NCI-H446 (cell line): Measurements from ENCODE around the gene TTC23.
"Not testable (repeated sequence)": the region's sequence is repeated elsewhere in the genome, so short reads cannot be mapped to it uniquely, and the experiment has no call there.

Experiments used
- DNase-seq, 2 experiments: peaks; one replicate each; lab custom pipeline; 2025; lab: John Stamatoyannopoulos, UW

The TTC23 gene

DNA sequence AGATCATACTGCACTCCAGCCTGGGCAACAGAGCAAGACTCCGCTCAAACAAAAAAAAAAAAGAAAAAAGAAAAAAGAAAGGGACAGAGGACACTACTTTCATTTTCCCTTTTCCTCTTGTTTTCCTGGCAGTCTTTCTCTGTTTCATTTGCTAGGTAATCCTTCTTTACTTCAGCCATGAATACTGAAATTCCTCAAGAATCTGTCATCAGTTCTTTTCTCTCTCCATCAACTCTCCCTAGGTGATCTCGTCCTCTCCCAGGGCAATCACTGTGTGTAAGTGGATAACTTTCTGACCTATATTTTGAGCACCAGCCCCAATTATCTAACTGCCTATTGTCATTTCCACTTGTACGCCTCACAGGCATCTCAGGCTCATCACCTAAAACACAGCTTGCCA lies 51.5 kb downstream of the TTC23 start:
- DNase-seq, result no peak

DNA sequence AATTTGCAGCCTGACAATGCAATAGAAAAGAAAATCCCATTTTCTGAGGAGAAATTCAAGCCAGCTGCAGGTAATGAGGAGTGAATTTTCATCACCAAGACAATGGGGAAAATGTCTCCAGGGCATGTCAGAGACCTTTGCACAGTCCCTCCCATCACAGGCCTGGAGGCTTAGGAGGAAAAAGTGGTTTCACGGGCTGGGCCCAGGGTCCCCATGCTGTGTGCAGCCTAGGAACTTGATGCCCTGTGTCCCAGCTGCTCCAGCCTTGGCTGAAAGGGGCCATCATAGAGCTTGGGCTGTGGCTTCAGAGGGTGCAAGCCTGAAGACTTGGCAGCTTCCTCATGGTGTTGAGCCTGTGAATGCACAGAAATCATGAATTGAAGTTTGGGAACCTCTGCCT lies 57.2 kb downstream of the TTC23 start:
- DNase-seq, result not testable (repeated sequence)

DNA sequence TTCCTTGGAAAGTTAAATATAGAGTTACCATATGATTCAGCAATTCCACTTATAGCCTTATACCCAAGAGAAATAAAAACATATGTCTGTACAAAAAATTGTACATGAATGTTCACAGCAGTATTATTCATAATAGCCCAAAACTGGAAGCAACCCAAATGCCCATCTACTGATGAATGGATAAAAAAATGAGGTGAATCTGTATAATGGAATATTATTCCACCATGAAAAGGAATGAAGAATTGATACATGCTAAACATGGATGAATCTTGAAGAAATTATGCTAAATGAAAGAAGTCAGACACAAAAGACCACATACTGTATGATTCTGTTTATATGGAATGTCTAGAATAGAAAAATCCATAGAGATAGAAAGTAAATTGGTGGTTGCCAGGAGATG lies 61.4 kb downstream of the TTC23 start:
- DNase-seq, result no peak

DNA sequence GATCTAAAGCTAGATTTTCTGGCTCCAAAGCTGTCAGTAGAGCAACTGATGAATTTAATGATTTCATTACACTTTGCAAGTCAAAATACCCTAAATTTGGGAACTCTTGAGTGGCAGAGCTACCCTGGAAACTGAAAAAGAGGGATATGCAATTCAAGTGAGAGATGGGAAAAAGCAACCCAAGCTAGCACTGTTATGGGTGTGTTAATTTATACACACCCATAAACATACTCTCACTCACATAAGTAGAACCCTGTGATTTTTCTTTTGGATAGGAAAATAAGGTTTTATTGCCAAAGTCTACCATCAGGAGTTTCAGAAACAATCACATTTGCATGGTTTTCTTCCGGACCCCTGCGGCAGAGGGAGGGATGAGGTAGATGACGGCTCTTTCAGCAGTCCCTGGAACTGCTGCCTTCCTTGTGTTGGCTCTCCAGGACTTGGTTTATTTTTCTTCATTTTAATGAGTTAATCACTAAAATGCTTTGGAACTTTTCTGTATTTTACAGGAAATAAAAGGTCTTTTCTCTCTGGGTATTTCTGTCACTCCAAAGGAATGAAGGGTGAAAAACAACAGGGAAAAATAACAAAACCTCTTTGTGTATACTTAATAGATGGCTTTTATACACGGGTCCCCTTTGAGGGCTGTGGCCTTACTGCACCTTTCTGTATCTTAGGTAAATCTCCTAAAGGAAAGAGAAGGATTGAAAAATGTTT lies 63.8 kb downstream of the TTC23 start:
- DNase-seq, result no peak

DNA sequence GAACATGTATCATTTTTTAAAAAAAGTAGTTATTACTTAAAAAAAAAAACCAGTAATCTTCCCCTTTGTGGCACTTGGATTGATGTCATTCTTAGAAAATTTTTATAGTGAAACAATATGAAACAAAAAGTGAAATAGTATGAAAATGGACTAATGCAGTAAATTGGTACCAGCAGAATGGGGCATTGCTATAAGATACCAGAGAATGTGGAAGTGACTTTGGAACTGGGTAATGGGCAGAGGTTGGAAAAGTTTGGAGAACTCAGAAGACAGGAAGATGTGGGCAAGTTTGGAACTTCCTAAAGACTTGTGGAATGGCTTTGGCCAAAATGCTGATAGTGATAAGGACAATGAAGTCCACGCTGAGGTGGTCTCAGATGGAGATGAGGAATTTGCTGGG lies 66.6 kb downstream of the TTC23 start:
- DNase-seq, result no peak

DNA sequence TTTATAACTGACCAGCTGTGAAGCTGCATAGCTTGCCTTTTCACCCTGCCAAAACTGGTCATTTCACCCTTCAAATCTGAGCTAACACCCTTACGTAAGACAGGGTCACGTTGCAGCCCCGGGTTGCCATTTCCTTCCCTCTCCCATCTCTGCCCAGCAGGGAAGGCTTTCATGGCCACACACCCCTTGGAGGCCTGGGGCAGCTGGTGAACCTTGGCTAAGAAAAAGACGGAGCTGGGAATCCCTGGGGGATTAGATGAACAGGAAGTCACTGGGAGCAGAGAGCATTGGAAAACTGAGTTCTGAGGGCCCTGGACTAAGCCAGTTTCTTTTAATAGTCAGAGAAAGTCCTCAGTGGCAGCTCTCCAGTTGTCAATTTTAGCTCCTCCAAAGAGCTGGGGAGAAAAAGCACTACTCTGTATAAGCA lies 67.8 kb downstream of the TTC23 start:
- no peak for DNase-seq

DNA sequence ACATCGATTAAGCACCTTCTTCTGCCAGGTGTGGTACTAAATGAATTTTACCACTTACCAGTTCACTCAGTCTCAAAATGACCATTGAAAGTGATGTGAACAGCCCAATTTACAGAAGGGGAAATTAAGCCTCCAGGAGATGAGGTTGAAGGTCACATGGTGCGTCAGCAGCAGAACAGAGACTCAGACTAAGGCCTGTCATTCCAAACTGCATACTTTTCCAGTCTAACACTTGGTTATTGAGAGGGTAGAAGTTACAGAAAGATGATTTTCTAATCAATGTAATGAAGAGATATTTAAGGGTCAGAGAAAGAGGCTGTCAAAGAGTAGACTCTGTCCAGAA lies 68.4 kb downstream of the TTC23 start:
- DNase-seq, result no peak

DNA sequence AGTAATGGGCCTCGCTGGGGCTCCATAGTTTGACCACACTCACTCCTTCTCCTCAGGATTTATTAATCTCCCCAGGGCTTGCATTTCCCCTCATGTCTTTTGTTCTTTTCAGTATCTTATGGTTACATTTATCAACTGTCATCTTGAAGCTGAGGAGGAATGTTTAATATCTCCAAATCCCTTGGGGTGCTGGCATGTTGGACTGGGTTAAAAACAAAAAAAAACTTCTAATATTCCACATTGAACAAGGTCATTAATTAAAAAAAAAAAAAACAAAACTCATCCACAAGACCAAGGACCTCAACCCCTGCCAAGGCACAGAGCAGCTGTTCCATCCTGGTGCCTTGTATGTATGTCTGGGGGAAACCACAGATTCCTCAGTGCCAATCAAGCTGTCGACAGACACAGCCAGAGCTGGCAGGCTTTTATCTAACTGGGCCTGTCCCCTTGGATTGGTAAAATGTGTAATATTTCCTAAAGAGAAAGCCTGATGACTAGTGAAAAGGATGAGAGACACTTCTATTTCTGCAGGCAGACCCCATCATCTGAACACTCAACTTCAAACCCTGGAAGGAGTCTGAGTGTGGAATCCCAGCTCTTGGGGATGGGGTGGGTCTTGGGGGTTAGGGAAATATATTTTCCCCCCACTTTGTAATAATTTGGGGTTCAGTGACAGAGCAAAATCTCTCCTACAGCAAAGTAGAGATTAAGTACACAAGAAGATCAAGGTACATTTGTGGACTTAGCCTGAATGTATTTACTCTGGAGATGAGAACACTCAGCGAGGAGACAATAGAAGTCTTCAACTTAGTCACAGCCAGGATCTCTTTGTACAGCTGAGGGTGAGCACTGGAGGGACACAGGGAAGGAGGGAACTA lies 69.1 kb downstream of the TTC23 start:
- DNase-seq, result peak in 1 of 2 experiments; percentile 25

DNA sequence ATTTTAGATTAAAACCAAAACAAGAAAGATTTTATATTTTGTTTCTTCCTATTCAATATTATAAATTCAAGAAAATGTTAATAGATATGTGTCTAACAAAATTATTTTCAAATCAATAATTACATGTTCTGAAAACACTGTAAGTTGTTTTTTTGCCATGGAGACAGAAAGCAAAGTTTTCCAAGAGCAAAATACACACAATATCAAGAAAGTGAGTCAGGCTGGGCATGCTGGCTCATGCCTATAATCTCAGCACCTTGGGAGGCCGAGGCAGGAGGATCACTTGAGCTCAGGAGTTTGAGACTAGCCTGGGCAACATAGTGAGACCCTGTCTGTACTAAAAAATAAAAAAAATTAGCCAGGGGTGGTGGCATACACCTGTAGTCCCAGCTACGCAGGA lies 71.7 kb downstream of the TTC23 start:
- no peak for DNase-seq

DNA sequence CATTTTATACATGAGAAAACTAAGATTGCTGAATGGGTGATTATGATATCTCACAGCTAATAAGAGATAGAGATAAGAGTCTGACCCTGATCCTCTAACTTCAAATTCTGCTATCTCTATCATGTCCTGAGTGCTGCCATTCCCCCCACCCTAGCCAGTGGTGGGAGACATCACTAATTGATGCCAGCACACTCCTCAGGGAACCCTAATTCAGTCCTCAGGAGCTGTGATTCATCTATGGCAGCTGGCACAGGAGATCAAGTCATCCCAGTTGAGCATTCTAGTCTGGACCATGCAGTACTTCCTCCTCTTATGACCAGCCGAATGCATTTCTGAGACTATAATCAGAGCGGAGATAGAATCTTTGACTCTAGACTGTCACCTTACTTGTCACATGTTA lies 72.6 kb downstream of the TTC23 start:
- no peak for DNase-seq

DNA sequence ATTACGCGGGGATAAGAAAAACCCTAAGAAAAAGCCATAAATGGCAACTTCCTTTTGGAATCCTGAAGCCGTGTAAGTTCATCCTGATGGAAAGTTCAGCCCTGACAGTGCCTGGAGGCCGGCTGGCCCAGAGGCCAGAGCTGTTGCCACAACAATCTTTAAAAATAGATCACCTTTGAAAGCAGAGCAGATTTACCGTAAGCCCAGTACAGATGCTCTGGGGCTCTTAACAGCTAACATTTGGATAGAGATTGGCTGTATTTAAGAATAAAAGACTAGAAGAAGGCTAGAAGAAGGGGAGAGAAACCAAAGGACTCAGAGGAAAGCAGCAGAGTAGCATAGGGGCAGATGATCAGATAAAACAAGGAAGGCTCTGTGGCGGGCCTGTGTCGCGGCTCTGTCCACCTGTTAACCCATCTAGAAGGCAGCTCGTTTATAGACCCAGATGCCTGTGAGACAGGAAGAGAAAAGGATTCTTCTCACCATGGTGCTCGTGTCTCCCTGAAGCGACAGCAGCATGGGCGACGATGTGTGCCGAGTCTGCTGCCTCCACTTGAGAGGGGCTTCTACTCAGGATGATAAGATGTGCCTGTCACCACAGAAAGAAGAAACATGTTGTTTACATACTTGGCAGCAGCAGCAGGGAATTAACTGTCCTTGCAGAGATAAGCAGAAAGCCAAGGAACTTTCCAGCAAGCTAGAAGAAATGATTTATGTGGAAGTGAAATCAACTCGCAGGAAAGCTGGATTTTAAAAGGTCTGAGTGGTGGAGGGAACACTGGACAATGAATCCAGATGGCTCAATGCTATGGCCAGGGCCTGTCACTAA lies 74.6 kb downstream of the TTC23 start:
- no peak for DNase-seq

DNA sequence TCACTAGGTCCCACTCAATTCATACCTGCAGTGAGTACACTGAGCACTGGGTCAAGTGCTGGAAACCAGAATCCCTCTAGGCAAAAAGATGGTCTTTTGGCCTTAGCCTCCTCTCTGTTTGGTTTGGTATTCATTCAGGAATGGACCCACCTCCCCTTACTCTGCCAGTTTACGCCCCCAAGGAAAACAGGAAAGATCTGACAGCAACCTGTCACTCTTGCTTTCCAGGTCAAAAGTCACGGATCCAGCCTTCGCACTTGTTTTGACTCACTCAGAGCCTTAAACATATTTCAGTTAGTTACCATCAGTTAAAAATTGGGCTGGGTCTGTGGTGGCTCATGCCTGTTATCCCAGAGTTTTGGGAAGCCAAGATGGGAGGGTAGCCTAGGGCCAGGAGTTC lies 76.4 kb downstream of the TTC23 start:
- DNase-seq, result no peak

DNA sequence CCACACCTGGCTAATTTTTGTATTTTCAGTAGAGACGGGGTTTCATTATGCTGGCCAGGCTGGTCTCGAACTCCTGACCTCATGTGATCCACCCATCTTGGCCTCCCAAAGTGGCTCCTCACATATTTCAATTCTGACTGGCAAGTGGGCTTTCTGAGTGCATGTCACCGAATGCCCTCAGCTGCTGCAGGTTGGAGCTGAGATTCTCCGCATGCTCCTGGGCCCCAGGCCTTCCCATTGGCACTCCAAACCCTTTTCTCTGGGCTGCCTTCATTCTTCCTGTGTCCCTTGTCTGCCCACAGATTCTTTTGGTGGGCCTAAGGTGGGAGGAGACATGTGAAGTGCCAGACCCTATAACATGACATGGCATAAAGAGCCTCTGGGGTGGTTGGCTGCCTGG lies 77.2 kb downstream of the TTC23 start:
- no peak for DNase-seq

DNA sequence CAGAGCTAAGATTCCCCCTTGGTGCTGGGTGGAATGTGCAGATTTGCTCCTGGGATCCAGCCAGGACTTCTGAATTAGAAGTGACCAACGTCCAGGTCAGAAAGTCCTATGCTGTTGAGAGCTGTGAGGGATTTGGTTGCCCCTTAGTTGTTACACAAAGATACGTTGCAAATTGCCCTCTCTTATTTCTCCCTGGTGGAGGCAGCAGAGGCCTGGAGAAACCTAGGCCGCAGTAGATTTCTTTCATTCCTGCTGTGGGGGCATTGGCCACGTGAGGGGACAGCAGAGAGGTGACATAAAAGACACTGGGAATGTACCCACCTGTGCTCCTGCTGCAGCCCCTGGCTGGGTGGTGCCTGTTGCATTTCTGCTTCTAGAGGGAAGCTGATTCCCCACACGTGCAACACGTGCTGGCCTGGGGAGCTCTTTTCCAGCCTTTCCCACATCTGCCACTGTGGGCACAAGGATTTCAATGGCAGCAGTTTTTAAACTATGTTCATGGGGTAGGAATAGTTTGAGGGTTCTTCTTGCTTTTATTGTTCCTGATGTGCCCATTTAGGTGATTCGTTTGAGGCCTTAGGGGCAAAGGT lies 78.8 kb downstream of the TTC23 start:
- DNase-seq, result no peak

DNA sequence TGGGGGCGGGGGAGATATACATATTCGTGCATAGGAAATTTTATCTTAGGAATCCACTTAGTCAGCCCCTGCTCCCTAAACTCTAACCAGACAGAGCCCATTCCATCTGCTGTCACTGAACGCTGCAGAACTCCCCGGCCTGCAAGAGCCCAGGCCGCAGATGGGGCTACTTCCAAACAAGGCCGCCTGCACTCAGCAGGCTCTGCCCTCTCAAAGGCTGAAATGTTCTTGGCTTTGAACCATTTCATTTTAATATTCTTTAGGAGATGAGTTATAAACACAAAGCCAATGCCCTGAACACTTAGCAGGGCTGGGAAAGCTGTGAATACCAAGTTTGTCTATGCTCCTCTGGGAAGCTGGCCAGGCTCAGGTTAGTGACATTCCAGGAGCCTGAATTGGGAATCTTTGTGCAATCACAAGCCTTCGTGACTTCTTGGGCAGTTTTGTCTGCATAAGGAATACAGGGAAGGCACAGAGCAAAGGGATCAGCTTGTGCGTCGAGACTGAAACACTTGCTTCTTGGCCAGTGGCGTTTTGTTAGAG lies 79.5 kb downstream of the TTC23 start:
- peak in 1 of 2 experiments; percentile 1 for DNase-seq

DNA sequence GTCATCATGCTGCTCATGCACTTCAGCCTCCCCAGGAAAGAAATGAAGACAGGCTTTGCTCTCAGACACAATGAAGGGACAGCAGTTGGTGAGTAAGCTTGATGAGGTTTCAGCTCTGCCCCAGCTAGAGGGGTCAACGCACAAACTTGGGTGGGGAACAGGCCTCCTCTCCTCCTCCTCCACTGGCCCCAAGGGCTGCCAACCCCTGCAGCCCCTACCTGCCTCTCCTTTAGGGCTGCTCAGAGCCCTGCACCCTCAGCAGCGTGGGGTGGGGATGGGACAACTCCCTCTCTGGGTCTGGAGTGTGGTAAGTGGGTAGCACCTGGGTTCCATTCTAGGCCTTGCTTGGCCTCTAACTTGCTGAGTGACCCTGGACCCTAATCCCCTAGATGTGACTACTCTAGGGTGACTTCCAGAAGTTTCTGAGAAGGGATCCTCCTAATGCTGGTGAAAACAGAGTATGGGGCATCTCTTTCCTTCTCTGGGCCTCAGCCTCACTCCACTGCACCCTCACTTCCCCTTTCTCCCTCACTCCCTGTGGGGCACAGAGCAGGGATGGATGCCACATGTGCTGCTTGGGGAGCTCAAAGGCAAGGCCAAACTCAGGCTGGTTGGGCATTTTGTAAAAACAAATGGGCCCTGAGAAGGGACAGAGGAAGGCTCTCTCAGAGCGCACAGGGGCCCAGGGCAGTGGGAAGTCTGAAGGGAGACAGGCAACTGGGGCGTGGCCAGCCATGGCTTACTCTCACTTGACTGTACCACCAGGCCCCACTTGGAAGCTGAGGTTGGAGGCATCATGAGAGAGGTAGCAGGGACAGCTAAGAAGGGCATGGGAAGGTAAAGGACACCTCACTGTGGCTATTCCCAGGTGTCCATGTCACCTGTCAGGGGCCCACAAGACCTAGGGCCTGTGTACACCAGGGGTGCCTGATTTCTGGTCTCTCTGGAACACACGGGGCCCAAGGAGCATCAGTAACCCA lies 80.5 kb downstream of the TTC23 start:
- DNase-seq, result no peak

DNA sequence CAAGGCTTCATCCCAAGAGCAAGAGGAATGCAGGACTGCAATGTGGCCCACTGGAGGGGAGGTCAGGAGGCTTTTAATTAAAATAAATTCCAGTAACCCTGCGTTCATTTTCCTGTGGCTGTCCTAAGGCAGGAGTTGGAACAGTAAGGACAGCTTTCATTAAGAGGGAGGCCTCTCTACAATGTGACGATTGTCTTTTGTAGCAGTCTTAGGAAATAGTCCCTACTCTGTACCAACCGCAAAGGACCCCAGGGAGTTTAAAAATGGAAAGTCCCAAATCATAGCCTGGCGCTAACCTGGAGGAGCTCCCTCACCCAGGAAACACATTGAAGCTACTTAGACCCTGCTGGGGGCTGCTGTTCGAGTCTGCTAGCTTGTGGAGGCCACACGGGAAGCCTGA lies 81.7 kb downstream of the TTC23 start:
- DNase-seq, result no peak

DNA sequence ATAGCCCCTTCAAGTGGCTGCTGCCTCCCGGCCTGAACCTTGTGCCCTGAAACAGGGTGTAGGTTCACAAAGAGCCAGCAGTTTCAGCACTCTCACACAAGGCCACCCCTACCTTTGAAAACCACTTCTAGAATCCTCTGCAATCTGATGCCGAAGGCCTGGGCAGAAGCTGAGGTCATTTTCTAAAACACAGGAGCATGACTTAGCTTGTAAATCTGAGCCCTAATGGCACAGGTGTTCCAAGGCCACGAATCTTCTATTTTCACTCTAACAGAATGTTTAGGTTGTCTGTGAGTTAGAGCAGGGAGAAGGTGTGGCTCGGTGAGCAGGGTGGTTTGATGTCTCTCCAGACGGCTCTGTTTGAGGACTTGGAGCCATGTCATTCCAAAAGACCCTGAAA lies 82.2 kb downstream of the TTC23 start:
- no peak for DNase-seq

DNA sequence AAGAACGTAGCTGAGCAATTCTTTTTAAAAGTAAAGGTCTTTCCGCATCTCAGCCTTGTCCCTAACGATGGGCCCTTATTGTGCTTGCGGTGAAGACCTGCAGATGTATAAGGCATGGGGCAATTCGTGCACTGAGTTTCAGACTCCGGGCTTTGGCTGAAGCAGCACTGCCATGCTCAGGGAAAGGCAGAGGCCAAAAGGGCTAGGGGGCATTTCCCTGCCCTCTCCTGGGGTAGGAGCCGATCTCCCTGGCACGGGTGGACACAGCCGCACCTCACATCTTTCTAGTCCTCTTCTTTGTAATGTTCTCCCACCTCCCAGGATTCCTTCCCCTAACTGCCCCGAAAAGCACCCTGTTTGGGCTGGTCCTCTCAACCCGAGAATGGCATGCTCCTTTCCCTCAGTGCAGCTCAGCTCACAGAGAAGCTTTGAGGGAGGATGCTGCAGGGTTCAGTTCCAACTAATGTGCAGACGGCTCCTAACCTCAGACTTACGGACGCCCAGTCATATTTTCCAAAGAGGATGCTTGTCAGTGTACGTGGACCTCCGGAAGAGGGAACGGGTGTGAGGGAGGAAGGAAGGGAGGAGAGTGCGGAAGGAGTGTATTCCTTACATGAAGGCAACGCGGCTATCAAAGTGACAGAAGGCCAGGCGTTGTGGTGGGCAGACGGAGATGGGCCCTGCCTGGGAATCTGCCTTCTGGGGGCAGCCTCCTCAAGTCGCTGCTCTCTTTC lies 83.3 kb downstream of the TTC23 start:
- DNase-seq, result no peak
